ENCODE data around the gene EEF2K. TPM values are rescaled to one million over a fixed set of nuclear protein-coding genes. Genes with fewer than 3 reads are reported as not detected.
"Not testable (repeated sequence)": the region's sequence is repeated elsewhere in the genome, so short reads cannot be mapped to it uniquely, and the experiment has no call there.

Gene EEF2K
- total RNA-seq, 1 experiment from 2014 or later = 31.0 TPM

DNA sequence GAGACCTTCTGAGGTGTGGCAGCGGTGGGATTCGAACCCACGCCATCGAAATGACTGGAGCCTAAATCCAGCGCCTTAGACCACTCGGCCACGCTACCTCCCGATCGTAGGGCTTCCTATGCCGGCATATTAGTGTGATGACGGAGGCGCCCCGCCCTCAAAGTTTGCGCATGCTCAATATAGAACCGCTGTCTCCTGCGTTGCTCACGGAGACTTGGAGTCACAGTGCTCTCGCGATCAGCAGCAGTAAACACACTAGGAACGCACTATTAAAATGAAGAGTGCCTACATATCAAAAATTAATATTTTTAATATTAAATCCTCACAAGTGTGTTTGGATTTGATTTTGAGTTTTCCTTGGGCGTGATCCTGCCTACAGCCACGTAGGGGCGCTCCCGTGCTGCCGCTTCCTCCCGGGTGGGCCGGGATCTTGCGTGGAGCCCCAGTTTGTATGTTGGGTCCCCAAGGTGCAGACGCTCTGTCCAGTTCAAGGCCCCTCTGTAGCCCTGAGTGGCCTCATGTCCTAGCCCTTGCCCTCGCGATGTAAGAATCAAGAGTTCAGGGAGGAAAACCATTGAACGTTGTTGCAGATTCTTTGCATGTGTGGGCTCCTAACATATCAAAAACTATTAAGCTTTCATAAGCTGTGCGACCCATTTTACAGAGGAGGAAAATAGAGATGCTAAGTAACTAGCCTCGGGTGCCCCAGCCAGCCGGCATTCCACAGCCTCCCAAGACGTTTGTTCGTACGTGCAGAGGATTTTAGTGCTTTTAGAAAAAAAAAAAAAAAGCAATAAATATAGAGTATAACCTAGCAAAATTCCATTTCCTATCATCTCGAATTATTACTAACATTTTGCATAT lies 10.2 kb upstream of the EEF2K start:
- H2AFZ ChIP-seq (ENCODE audit: low read depth, low read length, poor library complexity, severe bottlenecking) = peak overlapping the region; percentile 99
- H3K4me3 ChIP-seq (replicated peaks in 1 of 2; ENCODE audit: low read depth in 1 of 2, low read length in 2 of 2) = peak overlapping the region; percentile 43 to 59
- no peaks in the 10 kb centered on the region for H3K79me2 ChIP-seq (ENCODE audit: insufficient read depth, low read length)
- H3K9me2 ChIP-seq (ENCODE audit: insufficient read depth) = no peaks in the 10 kb centered on the region
- H3K27ac ChIP-seq (ENCODE audit: low read depth, low read length) = no peak overlapping the region
- ChIA-PET CTCF (interaction anchor here (1.0 to 1.1 kb wide), 2 partner anchors 34 to 104 kb away, joined by 3 to 7 read pairs; no protein-coding TSS in a partner anchor), RAD21 (ENCODE audit: low non-redundant PET in 1 of 2, low total read pairs in 2 of 2, uncharacterized antibody in 2 of 2, unreplicated experiment in 2 of 2) (no interaction called here), POLR2A (no interaction called here)
- peak overlapping the region; percentile 97 for H3K4me2 ChIP-seq (ENCODE audit: low read length)
- ATAC-seq (peak; percentile 21), DNase-seq (ENCODE audit: low read depth, low spot score) (peak; percentile 72)
- H4K20me1 ChIP-seq (ENCODE audit: insufficient read depth) = no peaks in the 10 kb centered on the region
- H3K9ac ChIP-seq (ENCODE audit: low read length) = peak overlapping the region; percentile 50
- H3K27me3 ChIP-seq (ENCODE audit: insufficient read depth, low read length) = no peaks in the 10 kb centered on the region
- no TSS peak for BruUV-seq (replicated peaks)
- H3K36me3 ChIP-seq (ENCODE audit: control insufficient read depth in 1 of 2, insufficient read depth in 2 of 2, low read length in 2 of 2) = no peaks in the 10 kb centered on the region
- TF ChIP-seq CTCF (IDR thresholded peaks at IDR 0.05 in 2 of 3, conservative IDR thresholded peaks at IDR 0.05 in 1 of 3; ENCODE audit: borderline replicate concordance in 1 of 3, insufficient read depth in 1 of 3, low read depth in 2 of 3, low read length in 2 of 3) (peak in 2 of 3 experiments; percentile 79 to 86; a peak in 4 of 6 replicates), YY1 (IDR thresholded peaks at IDR 0.05; ENCODE audit: extremely low read depth, insufficient replicate concordance, low read depth, low read length) (peak; percentile 54), CBX3 (IDR thresholded peaks at IDR 0.05; ENCODE audit: low read depth) (no peak), CEBPB (IDR thresholded peaks at IDR 0.05; ENCODE audit: low read depth) (no peak), POLR2AphosphoS5 (IDR thresholded peaks at IDR 0.05; ENCODE audit: low read depth, low read length) (peak; percentile 63), EZH2 (IDR thresholded peaks at IDR 0.05) (no peak), ZNF274 (IDR thresholded peaks at IDR 0.05; ENCODE audit: low read depth, low read length) (no peak)
- TF ChIP-seq, protein P1, sequence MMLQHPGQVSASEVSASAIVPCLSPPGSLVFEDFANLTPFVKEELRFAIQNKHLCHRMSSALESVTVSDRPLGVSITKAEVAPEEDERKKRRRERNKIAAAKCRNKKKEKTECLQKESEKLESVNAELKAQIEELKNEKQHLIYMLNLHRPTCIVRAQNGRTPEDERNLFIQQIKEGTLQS (IDR thresholded peaks at IDR 0.05) = no peak
- H3K4me1 ChIP-seq (ENCODE audit: control insufficient read depth in 1 of 2, insufficient read depth in 2 of 2, low read length in 2 of 2) = peaks cover 24 to 52% of the 10 kb centered on the region in 2 experiments
- intact Hi-C loops (cut with micrococcal nuclease) = loop anchor here (1.0 kb wide), 1 partner anchor 101 kb away; the partner anchor contains the start of gene POLR3E
- no peaks in the 10 kb centered on the region for H3K9me3 ChIP-seq (ENCODE audit: control insufficient read depth in 1 of 2, insufficient read depth in 1 of 2, low read depth in 1 of 2, low read length in 2 of 2)

GRCh38 chr16:22196559-22197168 lies 9.4 kb upstream of the EEF2K start:
- peak overlapping the region; percentile 99 for H2AFZ ChIP-seq (ENCODE audit: low read depth, low read length, poor library complexity, severe bottlenecking)
- H3K9me2 ChIP-seq (ENCODE audit: insufficient read depth); BruUV-seq (replicated peaks); H3K36me3 ChIP-seq (ENCODE audit: control insufficient read depth in 1 of 2, insufficient read depth in 2 of 2, low read length in 2 of 2); H3K9me3 ChIP-seq (ENCODE audit: control insufficient read depth in 1 of 2, insufficient read depth in 1 of 2, low read depth in 1 of 2, low read length in 2 of 2); intact Hi-C loops (cut with micrococcal nuclease); RAD21 ChIA-PET (ENCODE audit: low non-redundant PET in 1 of 2, low total read pairs in 2 of 2, uncharacterized antibody in 2 of 2, unreplicated experiment in 2 of 2); ATAC-seq; H4K20me1 ChIP-seq (ENCODE audit: insufficient read depth); POLR2A ChIA-PET; H3K27me3 ChIP-seq (ENCODE audit: insufficient read depth, low read length); DNase-seq (ENCODE audit: low read depth, low spot score); H3K27ac ChIP-seq (ENCODE audit: low read depth, low read length); H3K79me2 ChIP-seq (ENCODE audit: insufficient read depth, low read length): not testable (repeated sequence)
- CTCF ChIA-PET = interaction anchor here (0.9 to 1.1 kb wide), 3 partner anchors 8 to 104 kb away, joined by 3 to 7 read pairs (median 3); no protein-coding TSS in a partner anchor
- peak overlapping the region; percentile 50; the same call in 1 of the 2 replicates for H3K9ac ChIP-seq (ENCODE audit: low read length)
- peak overlapping the region; percentile 97 for H3K4me2 ChIP-seq (ENCODE audit: low read length)
- H3K4me1 ChIP-seq (ENCODE audit: control insufficient read depth in 1 of 2, insufficient read depth in 2 of 2, low read length in 2 of 2) = peaks cover 21 to 48% of the 10 kb centered on the region in 2 experiments
- peak overlapping the region; percentile 43 to 59 for H3K4me3 ChIP-seq (replicated peaks in 1 of 2; ENCODE audit: low read depth in 1 of 2, low read length in 2 of 2)
